RWPE2 (cell line): Measurements from ENCODE around the gene INSIG1.

Source experiments
- ATAC-seq: fragments of 200-7000 bp; cut with Tn5 transposase; 3 replicates; pipeline ENCODE4 v1.9.1; 2021; ENCODE audit warnings: low read depth
- DNase-seq: peaks from one replicate; pipeline ENCODE4 v3.0.0-alpha.2; 2020; ENCODE audit warnings: low spot score
- H3K27ac ChIP-seq: fragments of 450-650 bp; 2 replicates; pipeline ENCODE4 v1.5.1; 2017; ENCODE audit warnings: mild to moderate bottlenecking; ENCODE audit not compliant: poor library complexity, severe bottlenecking
- H3K27me3 ChIP-seq: fragments of 250-450 bp; sonication (Bioruptor Pico); 2 replicates; pipeline ENCODE4 v1.5.1; 2021; ENCODE audit warnings: mild to moderate bottlenecking, moderate library complexity; ENCODE audit not compliant: insufficient read depth, poor library complexity, severe bottlenecking
- H3K36me3 ChIP-seq: fragments of 250-450 bp; sonication (Bioruptor Pico); 2 replicates; pipeline ENCODE4 v1.5.1; 2020; ENCODE audit warnings: low read depth, mild to moderate bottlenecking, moderate library complexity
- H3K4me1 ChIP-seq: fragments of 250-450 bp; sonication (Bioruptor Pico); 2 replicates; pipeline ENCODE4 v1.5.1; 2021; ENCODE audit warnings: mild to moderate bottlenecking, moderate library complexity; ENCODE audit not compliant: insufficient read depth, poor library complexity, severe bottlenecking
- H3K4me3 ChIP-seq: fragments of 250-450 bp; sonication (Bioruptor Pico); 2 replicates; pipeline ENCODE4 v1.5.1; 2021; ENCODE audit warnings: mild to moderate bottlenecking, moderate library complexity; ENCODE audit not compliant: severe bottlenecking
- H3K9me3 ChIP-seq: fragments of 250-450 bp; sonication (Bioruptor Pico); 2 replicates; pipeline ENCODE4 v1.5.1; 2021; ENCODE audit warnings: mild to moderate bottlenecking, moderate library complexity; ENCODE audit not compliant: severe bottlenecking
- TF ChIP-seq, protein P1 (sequence below): fragments of 450-650 bp; IDR thresholded peaks from one replicate; pipeline ENCODE4 v1.5.1; 2017; ENCODE audit warnings: mild to moderate bottlenecking, moderate library complexity; ENCODE audit not compliant: poor library complexity, severe bottlenecking

Gene INSIG1

DNA sequence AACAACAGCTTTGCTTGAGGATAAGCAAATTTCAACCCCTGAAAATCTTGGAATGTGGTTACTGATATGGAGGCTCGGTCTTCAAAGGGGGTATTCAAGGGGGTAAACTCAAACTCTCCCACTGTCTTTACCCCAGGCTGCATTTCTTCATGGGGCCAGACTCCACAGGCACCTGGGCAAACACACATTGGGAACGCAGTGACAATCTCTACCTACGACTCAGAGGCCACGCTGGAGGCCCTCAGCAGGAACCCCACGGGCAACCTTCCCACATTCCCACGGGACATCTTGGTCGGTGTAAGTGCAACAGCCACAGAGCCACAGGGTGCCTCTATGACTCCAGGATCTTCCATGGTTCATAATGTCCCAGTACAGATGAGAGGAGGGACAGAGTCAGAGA lies 2.2 kb upstream of the INSIG1 start:
- TF ChIP-seq, protein P1, sequence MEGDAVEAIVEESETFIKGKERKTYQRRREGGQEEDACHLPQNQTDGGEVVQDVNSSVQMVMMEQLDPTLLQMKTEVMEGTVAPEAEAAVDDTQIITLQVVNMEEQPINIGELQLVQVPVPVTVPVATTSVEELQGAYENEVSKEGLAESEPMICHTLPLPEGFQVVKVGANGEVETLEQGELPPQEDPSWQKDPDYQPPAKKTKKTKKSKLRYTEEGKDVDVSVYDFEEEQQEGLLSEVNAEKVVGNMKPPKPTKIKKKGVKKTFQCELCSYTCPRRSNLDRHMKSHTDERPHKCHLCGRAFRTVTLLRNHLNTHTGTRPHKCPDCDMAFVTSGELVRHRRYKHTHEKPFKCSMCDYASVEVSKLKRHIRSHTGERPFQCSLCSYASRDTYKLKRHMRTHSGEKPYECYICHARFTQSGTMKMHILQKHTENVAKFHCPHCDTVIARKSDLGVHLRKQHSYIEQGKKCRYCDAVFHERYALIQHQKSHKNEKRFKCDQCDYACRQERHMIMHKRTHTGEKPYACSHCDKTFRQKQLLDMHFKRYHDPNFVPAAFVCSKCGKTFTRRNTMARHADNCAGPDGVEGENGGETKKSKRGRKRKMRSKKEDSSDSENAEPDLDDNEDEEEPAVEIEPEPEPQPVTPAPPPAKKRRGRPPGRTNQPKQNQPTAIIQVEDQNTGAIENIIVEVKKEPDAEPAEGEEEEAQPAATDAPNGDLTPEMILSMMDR = no peak
- no peaks in the 10 kb centered on the region for H3K27me3 ChIP-seq
- peak overlapping the region; percentile 94 for H3K27ac ChIP-seq
- no peak overlapping the region for H3K4me3 ChIP-seq
- H3K36me3 ChIP-seq = peaks cover 24% of the 10 kb centered on the region
- H3K4me1 ChIP-seq = peaks cover 11% of the 10 kb centered on the region
- no peak for DNase-seq
- H3K9me3 ChIP-seq = no peaks in the 10 kb centered on the region
- no peak for ATAC-seq

DNA sequence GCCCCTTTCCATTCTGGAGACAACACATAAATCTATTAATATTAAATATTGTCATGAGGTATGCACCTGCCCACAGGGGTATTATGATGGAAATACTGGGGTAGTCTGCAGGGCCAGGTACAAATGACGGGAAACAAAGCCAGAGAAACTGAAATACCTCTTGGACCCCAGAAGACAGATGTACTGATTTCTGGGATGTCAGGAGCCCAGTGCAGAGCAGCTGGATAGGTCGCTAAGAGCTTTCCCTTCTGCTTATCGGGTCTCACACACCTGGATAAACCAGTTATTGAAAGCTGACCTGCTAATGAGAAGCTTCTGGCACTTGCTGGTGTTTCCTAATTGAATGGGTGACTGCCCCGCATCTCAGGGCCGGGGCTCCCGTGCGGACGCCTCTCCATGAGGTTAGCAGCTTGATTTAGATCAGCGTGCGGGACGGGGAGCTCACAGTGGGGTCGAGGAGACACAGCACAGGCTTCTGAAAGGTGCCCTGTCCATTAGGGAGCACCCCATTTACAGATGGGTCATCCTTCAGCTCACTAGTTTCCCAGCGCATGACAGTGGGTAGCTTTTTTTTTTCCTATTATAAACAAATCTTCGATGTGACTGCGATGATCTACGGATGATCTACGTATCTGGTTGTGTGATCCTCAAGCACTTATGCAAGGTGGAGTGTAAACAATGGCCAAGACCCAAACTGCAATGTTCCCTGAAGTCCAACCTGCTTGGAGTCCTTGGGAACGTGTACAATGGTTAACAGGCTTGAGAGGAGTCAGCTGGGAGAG lies 1.5 kb upstream of the INSIG1 start:
- Histone ChIP-seq H3K4me3 (no peak overlapping the region), H3K27me3 (no peaks in the 10 kb centered on the region), H3K9me3 (no peaks in the 10 kb centered on the region), H3K27ac (peak overlapping the region; percentile 94), H3K36me3 (peaks cover 31% of the 10 kb centered on the region), H3K4me1 (peaks cover 14% of the 10 kb centered on the region)
- TF ChIP-seq, protein P1 = no peak
- ATAC-seq = no peak
- DNase-seq = no peak

DNA sequence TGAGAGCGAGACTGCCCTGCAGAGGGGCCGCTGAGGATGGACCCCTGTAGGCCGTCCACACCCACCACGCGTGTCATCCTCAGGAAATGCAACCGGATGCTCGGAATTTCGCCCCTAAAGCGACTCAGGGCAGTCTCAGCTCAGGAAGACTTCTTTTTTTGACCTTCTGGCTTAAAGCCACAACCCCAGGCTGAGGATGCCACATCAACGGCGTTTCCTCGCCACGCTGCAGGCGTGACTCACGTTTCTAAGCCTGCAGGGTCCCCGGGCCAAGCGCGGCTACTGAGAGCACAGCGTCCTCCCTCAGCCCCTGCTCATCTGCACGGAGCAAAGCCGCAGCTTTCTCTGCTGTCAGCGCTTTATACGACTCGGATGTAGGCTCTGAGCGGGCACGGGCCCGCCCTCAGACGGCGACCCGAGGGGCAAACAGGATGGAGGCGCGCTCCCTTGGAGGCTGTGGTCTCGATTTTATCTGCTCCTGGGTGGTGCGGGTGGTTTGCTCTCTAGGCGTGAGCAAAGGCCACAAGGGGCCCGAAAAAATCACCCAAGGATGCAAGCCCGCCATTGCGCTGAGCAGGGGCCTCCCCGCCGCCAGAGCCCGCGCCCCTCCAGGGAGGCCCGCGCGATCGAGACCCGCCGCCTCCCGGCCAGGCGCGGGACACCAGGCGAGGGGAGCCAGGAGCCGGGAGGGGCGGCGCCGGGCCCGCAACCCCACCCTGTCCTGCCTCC lies 726 bp upstream of the INSIG1 start:
- H3K9me3 ChIP-seq = no peaks in the 10 kb centered on the region
- peaks cover 18% of the 10 kb centered on the region for H3K4me1 ChIP-seq
- H3K27me3 ChIP-seq = no peaks in the 10 kb centered on the region
- DNase-seq (no peak), ATAC-seq (peak; percentile 28)
- peaks cover 37% of the 10 kb centered on the region for H3K36me3 ChIP-seq
- peak overlapping the region; percentile 91 for H3K4me3 ChIP-seq
- peak overlapping the region; percentile 94 for H3K27ac ChIP-seq
- TF ChIP-seq, protein P1 = no peak

DNA sequence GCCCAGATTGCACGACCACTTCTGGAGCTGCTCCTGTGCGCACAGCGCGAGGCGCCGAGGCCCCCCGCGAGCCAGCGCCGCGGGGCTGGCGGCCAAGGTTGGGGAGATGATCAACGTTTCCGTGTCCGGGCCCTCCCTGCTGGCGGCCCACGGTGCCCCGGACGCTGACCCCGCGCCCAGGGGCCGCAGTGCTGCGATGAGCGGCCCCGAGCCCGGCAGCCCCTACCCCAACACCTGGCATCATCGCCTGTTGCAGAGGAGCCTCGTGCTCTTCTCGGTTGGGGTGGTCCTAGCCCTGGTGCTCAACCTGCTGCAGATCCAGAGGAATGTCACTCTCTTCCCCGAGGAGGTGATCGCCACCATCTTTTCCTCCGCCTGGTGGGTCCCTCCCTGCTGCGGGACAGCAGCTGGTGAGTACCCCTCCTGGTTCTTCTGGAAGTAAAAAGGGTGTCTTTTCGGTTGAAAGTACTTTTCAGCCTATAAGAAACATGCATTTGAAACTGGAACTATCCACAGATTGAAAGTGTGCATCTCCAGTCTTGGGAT lies 683 bp downstream of the INSIG1 start:
- H3K4me1 ChIP-seq = peaks cover 32% of the 10 kb centered on the region
- no peak for DNase-seq
- H3K9me3 ChIP-seq = no peaks in the 10 kb centered on the region
- peak overlapping the region; percentile 94 for H3K27ac ChIP-seq
- H3K4me3 ChIP-seq = peak overlapping the region; percentile 91
- TF ChIP-seq, protein P1 = no peak
- no peak for ATAC-seq
- H3K36me3 ChIP-seq = peaks cover 51% of the 10 kb centered on the region
- H3K27me3 ChIP-seq = no peaks in the 10 kb centered on the region
